ENCODE data around the gene BSN.

BSN gene

GRCh38 chr3:49553692-49554632, at the start of gene BSN:
TSS of gene BSN (plus strand) at chr3:49554477. CDS start at chr3:49554603, 126 bp downstream.
- DNase-seq, result peak; percentile 22

GRCh38 chr3:49506906-49507305, 47.4 kb upstream of the BSN start:
- DNase-seq, result no peak

GRCh38 chr3:49509028-49509561, 45.2 kb upstream of the BSN start:
- no peak for DNase-seq

- no peak for DNase-seq
Measured at GRCh38 chr3:49511639-49512038, 42.6 kb upstream of the BSN start.

GRCh38 chr3:49512781-49513355, 41.4 kb upstream of the BSN start:
- no peak for DNase-seq

- no peak for DNase-seq
Measured at GRCh38 chr3:49513494-49514124, 40.7 kb upstream of the BSN start.

- DNase-seq, result no peak
Measured at GRCh38 chr3:49518016-49518415, 36.3 kb upstream of the BSN start.

- DNase-seq, result no peak
Measured at GRCh38 chr3:49518441-49518840, 35.8 kb upstream of the BSN start.

- no peak for DNase-seq
Measured at GRCh38 chr3:49519296-49519695, 35.0 kb upstream of the BSN start.

- DNase-seq, result no peak
Measured at GRCh38 chr3:49519916-49520385, 34.3 kb upstream of the BSN start.

- DNase-seq, result no peak
Measured at GRCh38 chr3:49523756-49524747, 30.2 kb upstream of the BSN start.

- no peak for DNase-seq
Measured at GRCh38 chr3:49529567-49529966, 24.7 kb upstream of the BSN start.

- no peak for DNase-seq
Measured at GRCh38 chr3:49530231-49530630, 24.0 kb upstream of the BSN start.

- no peak for DNase-seq
Measured at GRCh38 chr3:49530701-49531100, 23.6 kb upstream of the BSN start.

GRCh38 chr3:49531218-49531617, 23.1 kb upstream of the BSN start:
- no peak for DNase-seq

GRCh38 chr3:49531715-49532114, 22.6 kb upstream of the BSN start:
- no peak for DNase-seq

- no peak for DNase-seq
Measured at GRCh38 chr3:49533031-49533430, 21.2 kb upstream of the BSN start.

GRCh38 chr3:49533786-49534519, 20.3 kb upstream of the BSN start:
- DNase-seq, result no peak

GRCh38 chr3:49534581-49535441, 19.5 kb upstream of the BSN start:
- no peak for DNase-seq
